Right lobe of liver (tissue), 6 donors: ENCODE results near the gene UQCRC2. TPM values are rescaled to one million over a fixed set of nuclear protein-coding genes. Genes with fewer than 3 reads are reported as not detected.

ENCODE experiments used
- ATAC-seq, 4 donors: fragments of 200-7000 bp; cut with Tn5 transposase; one replicate each; pipeline ENCODE4 v1.9.1; 2020; ENCODE audit warnings: mild to moderate bottlenecking in 4 of 4, moderate library complexity in 4 of 4
- DNase-seq, 3 donors: peaks; one replicate each; pipeline ENCODE4 v3.0.0-alpha.2; 2020
- H3K27ac ChIP-seq, 3 donors: fragments of 200-600 bp; one replicate each; pipeline ENCODE4 v1.8.0; 2022
- H3K27me3 ChIP-seq, 2 donors: fragments of 200-600 bp; one replicate each; pipeline ENCODE4 v1.8.0; 2022
- H3K36me3 ChIP-seq, 4 donors: fragments of 200-600 bp; sonication (generic) in 1 of 4; one replicate each; pipeline versions ENCODE4 v1.5.1 to v1.8.0; 2017 to 2022; ENCODE audit warnings: control low read depth in 1 of 4
- H3K4me1 ChIP-seq, 4 donors: fragments of 200-600 bp; sonication (generic) in 1 of 4; one replicate each; pipeline versions ENCODE4 v1.5.1 to v1.8.0; 2017 to 2022; ENCODE audit warnings: control low read depth in 1 of 4
- H3K4me3 ChIP-seq, 3 donors: fragments of 200-600 bp; one replicate each; pipeline ENCODE4 v1.8.0; 2022
- H3K9me3 ChIP-seq, 4 donors: fragments of 200-600 bp; sonication (generic) in 1 of 4; one replicate each; pipeline versions ENCODE4 v1.5.1 to v1.8.0; 2017 to 2022; ENCODE audit warnings: control low read depth in 1 of 4
- CTCF ChIP-seq, 4 donors: fragments of 200-600 bp in 3 of 4; fragments of 450-650 bp in 1 of 4; IDR thresholded peaks; one replicate each; pipeline versions ENCODE4 v1.5.1 to v1.8.0; 2016 to 2022; ENCODE audit warnings: antibody characterized with exemption in 4 of 4, mild to moderate bottlenecking in 2 of 4
- POLR2A ChIP-seq: fragments of 450-650 bp; IDR thresholded peaks from one replicate; pipeline ENCODE4 v1.6.1; 2017; ENCODE audit warnings: antibody characterized with exemption, mild to moderate bottlenecking
- WGBS: methylation state at CpG from one replicate; pipeline ENCODE4 v1.1.6; 2018; ENCODE audit warnings: low coverage, low lambda C conversion rate; ENCODE audit not compliant: insufficient coverage; ENCODE audit errors: missing lambda C conversion rate; 5-methylcytosine and 5-hydroxymethylcytosine counted together
- intact Hi-C, 2 donors: fragments of 100-400 bp; cut with DNase I; formaldehyde crosslinking; loops; one replicate each; pipeline versions ENCODE4 v1.11.2 to v1.14.1; 2022
- total RNA-seq, 6 experiments: library from RNA; depleted of rRNA in 2 of 6; stranded (reverse); fragments of >200 nt in 2 of 6; fragmentation: NEBNext Ultra II Directional in 3 of 6; extraction: Animal tissue kit (Norgen Biotek cat#: 25700) in 3 of 6; gene quantifications; one replicate each; pipeline versions ENCODE4 v1.1.0 to v1.2.4, GENCODE V29; 2016 to 2023
- donor health status: DM: no; HTN: yes; CAD: no.
- donor health status: DM: no; HTN: no; CAD: no.
- donor health status: DM: no; HTN: no; CAD: no.
- donor health status: DM: no; HTN: yes; CAD: no.
- donor health status: DM: no; HTN: yes; CAD: no.

UQCRC2 gene
- total RNA-seq, 6 experiments from 2014 or later, result 128 to 214 (median 169) TPM

- H3K4me1 ChIP-seq, result peaks cover 0 to 32% (median 14%) of the 10 kb centered on the region in 4 donors
- no peak overlapping the region for H3K4me3 ChIP-seq
- no peaks in the 10 kb centered on the region for H3K36me3 ChIP-seq
- H3K9me3 ChIP-seq, result no peaks in the 10 kb centered on the region
- DNase-seq, result no peak
- ATAC-seq, result no peak
- no peaks in the 10 kb centered on the region for H3K27me3 ChIP-seq
- TF ChIP-seq POLR2A (no peak), CTCF (IDR thresholded peaks at IDR 0.05) (peak; percentile 15 to 56 (median 46))
- intact Hi-C loops, result no loop called here
- WGBS, result 59% methylated on average over 6 of the region's 7 CpGs
- H3K27ac ChIP-seq, result no peak overlapping the region
Observed at GRCh38 chr16:21950782-21951521, 2.2 kb upstream of the UQCRC2 start.

GRCh38 chr16:21952040-21952792 is 945 bp upstream of the UQCRC2 start:
- Histone ChIP-seq H3K27ac (peak overlapping the region; percentile 90 to 99 (median 99)), H3K36me3 (peaks cover 0 to 12% (median 0%) of the 10 kb centered on the region in 4 donors), H3K4me1 (peaks cover 0 to 31% (median 14%) of the 10 kb centered on the region in 4 donors), H3K4me3 (peak overlapping the region; percentile 83 to 97 (median 89)), H3K27me3 (no peaks in the 10 kb centered on the region), H3K9me3 (no peaks in the 10 kb centered on the region)
- ATAC-seq, result peak; percentile 60 to 71 (median 68)
- TF ChIP-seq CTCF (IDR thresholded peaks at IDR 0.05) (no peak), POLR2A (no peak)
- peak; percentile 82 to 87 (median 83) for DNase-seq
- intact Hi-C loops, result no loop called here
- WGBS, result 4% methylated on average over 22 of the region's 24 CpGs

GRCh38 chr16:21953541-21953902 is 361 bp downstream of the UQCRC2 start:
- DNase-seq (no peak), ATAC-seq (peak; percentile 28 to 42 (median 35))
- peak overlapping the region; percentile 90 to 99 (median 99) for H3K27ac ChIP-seq
- H3K36me3 ChIP-seq, result peaks cover 0 to 25% (median 4%) of the 10 kb centered on the region in 4 donors
- 0% methylated on average over 9 of the region's 15 CpGs for whole genome bisulfite sequencing
- peak overlapping the region; percentile 83 to 97 (median 89) for H3K4me3 ChIP-seq
- peaks cover 0 to 29% (median 14%) of the 10 kb centered on the region in 4 donors for H3K4me1 ChIP-seq
- TF ChIP-seq CTCF (IDR thresholded peaks at IDR 0.05), result no peak
- no peak for TF ChIP-seq POLR2A
- intact Hi-C loops, result no loop called here
- no peaks in the 10 kb centered on the region for H3K9me3 ChIP-seq
- no peaks in the 10 kb centered on the region for H3K27me3 ChIP-seq

- TF ChIP-seq POLR2A, result no peak
- DNase-seq, result no peak
- Histone ChIP-seq H3K4me3 (no peak overlapping the region), H3K4me1 (peaks cover 0 to 9% (median 4%) of the 10 kb centered on the region in 4 donors), H3K36me3 (peaks cover 7 to 63% (median 28%) of the 10 kb centered on the region in 4 donors), H3K27ac (no peak overlapping the region), H3K27me3 (no peaks in the 10 kb centered on the region), H3K9me3 (no peaks in the 10 kb centered on the region)
- no peak for ATAC-seq
- 37% methylated on average over 1 of the region's 1 CpG for WGBS
- intact Hi-C loops, result no loop called here
Observed at GRCh38 chr16:21957714-21958346, 4.7 kb downstream of the UQCRC2 start.
